ENCODE data around the gene TNFRSF1B. TPM values are rescaled to one million over a fixed set of nuclear protein-coding genes. Genes with fewer than 3 reads are reported as not detected.

The TNFRSF1B gene
- total RNA-seq = 10 to 100 TPM; 37.1 to 92.8 (median 64.0) TPM

DNA sequence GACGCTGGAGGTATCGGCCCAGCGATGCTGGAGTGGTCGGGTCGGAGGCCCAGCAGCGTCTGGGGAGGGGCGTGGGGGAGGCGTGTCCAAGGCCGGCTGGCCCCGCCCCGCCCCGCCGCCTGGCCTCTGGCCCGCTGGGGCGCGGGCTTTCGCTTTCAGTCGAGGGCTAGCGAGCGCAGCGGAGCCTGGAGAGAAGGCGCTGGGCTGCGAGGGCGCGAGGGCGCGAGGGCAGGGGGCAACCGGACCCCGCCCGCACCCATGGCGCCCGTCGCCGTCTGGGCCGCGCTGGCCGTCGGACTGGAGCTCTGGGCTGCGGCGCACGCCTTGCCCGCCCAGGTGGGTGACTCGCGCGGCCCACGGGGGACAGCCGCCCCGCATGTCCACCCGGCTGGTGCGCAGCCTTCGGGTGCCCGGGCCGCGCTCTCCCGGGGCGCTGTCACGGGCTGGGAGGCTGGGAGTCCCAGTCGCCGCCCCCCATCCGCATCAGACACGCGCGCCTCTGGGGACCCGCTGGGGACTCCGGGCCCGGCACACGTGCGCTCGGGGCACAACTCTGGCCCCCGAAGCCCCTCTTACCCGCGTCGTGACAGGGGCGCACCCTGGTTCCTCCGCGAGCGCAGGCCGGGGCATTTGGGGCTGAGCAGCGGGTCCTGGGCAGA is at the start of gene TNFRSF1B:
Gene TNFRSF1B, plus strand, starts transcription at position 158 of the 659 bp plus-strand sequence. Its CDS starts 101 bp downstream, at position 259.
- peak within 1 kb of the TSS; percentile 92 to 99 (median 96) for H3K27ac ChIP-seq

GRCh38 chr1:12121212-12122003 is 45.4 kb upstream of the TNFRSF1B start:
- peak overlapping the region in 1 of 4 donors; percentile 37 for H3K27ac ChIP-seq
- no peak for TF ChIP-seq POLR2A (IDR thresholded peaks at IDR 0.05)
- TF ChIP-seq CTCF (IDR thresholded peaks at IDR 0.05) = no peak
- H3K4me3 ChIP-seq = no peak overlapping the region
- H3K36me3 ChIP-seq = no peaks in the 10 kb centered on the region
- DNase-seq = peak in 1 of 3 donors; percentile 10
- peaks cover 0 to 15% (median 10%) of the 10 kb centered on the region in 4 donors for H3K4me1 ChIP-seq
- no peaks in the 10 kb centered on the region for H3K9me3 ChIP-seq
- H3K27me3 ChIP-seq = no peaks in the 10 kb centered on the region

More for the DNA sequence above, at the start of gene TNFRSF1B:
- peaks cover 0 to 43% (median 19%) of the 10 kb centered on the region in 4 donors for H3K4me1 ChIP-seq
- TF ChIP-seq CTCF (IDR thresholded peaks at IDR 0.05) (no peak), POLR2A (IDR thresholded peaks at IDR 0.05) (peak; percentile 92 to 96)
- DNase-seq = peak; percentile 86 to 92 (median 86)
- no peaks in the 10 kb centered on the region for H3K9me3 ChIP-seq
- peak within 1 kb of the TSS; percentile 88 to 99 (median 98) for H3K4me3 ChIP-seq
- no peaks in the 10 kb centered on the region for H3K36me3 ChIP-seq
- no peaks in the 10 kb centered on the region for H3K27me3 ChIP-seq

- Histone ChIP-seq H3K4me3 (no peak overlapping the region), H3K36me3 (no peaks in the 10 kb centered on the region), H3K27me3 (no peaks in the 10 kb centered on the region), H3K4me1 (peaks cover 0 to 15% (median 10%) of the 10 kb centered on the region in 4 donors), H3K27ac (no peak overlapping the region), H3K9me3 (no peaks in the 10 kb centered on the region)
- DNase-seq = no peak
- TF ChIP-seq CTCF (IDR thresholded peaks at IDR 0.05) = no peak
- no peak for TF ChIP-seq POLR2A (IDR thresholded peaks at IDR 0.05)
Observed at GRCh38 chr1:12123172-12123571, 43.6 kb upstream of the TNFRSF1B start.

DNA sequence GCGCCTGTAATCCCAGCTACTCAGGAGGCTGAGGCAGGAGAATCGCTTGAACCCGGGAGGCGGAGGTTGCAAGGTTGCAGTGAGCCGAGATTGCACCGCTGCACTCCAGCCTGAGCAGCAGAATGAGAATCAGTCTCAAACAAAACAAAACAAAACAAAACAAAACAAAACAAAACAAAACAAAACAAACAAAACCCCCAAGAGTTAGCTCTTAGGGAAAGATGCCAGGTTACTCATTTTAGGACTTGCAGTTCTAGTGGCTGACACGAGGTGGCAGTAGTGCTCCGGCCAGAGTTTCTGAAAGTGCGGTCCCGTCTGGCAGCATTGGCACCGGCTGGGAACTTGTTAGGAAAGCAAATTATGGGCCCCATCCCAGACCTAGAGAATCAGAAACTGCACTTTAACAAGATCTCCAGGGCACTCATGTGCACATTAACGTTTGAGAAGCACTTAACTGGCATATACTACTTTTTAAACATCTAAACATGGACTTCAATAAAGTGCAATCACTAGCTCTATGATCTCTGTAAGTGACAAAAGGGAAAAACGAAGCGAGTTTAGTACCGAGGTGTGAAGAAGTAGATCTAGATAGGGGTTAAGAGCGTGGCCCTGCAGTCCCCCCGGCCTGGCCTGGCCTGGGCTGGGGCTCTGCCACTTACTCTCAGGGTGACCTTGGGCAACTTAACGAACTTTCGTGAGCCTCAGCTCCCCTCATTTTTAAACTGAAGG is 41.9 kb upstream of the TNFRSF1B start:
- DNase-seq = peak; percentile 73 to 91 (median 77)
- H3K4me3 ChIP-seq = no peak overlapping the region
- H3K27me3 ChIP-seq = no peaks in the 10 kb centered on the region
- no peaks in the 10 kb centered on the region for H3K9me3 ChIP-seq
- no peaks in the 10 kb centered on the region for H3K36me3 ChIP-seq
- peak; percentile 95 to 99 (median 98) for TF ChIP-seq CTCF (IDR thresholded peaks at IDR 0.05)
- TF ChIP-seq POLR2A (IDR thresholded peaks at IDR 0.05) = peak in 1 of 2 donors; percentile 28
- H3K27ac ChIP-seq = peak overlapping the region in 2 of 4 donors; percentile 6 to 46
- peaks cover 0 to 15% (median 10%) of the 10 kb centered on the region in 4 donors for H3K4me1 ChIP-seq
